Trophoblast cell (in vitro differentiated cells and primary cell): Measurements from ENCODE around the gene KDM5B.

ENCODE experiments used
- DNase-seq, 2 donors: peaks; one replicate each; pipeline ENCODE4 v3.0.0-alpha.2; 2016
- H2AFZ ChIP-seq: 2 replicates; pipeline ENCODE4 v1.6.1; 2013; ENCODE audit warnings: low read length, moderate library complexity, mild to moderate bottlenecking; ENCODE audit not compliant: insufficient read depth, poor library complexity
- H2AK5ac ChIP-seq: 2 replicates; pipeline ENCODE4 v1.6.1; 2013; ENCODE audit warnings: mild to moderate bottlenecking, low read length
- H2BK120ac ChIP-seq: 2 replicates; pipeline ENCODE4 v1.6.1; 2013; ENCODE audit warnings: low read length, mild to moderate bottlenecking, moderate library complexity; ENCODE audit not compliant: insufficient read depth, poor library complexity
- H2BK12ac ChIP-seq: 2 replicates; pipeline ENCODE4 v1.6.1; 2013; ENCODE audit warnings: mild to moderate bottlenecking, low read length, moderate library complexity
- H2BK5ac ChIP-seq: 2 replicates; pipeline ENCODE4 v1.6.1; 2013; ENCODE audit warnings: low read length, low read depth, moderate library complexity, mild to moderate bottlenecking; ENCODE audit not compliant: poor library complexity
- H3K14ac ChIP-seq: 2 replicates; pipeline ENCODE4 v1.6.1; 2013; ENCODE audit warnings: mild to moderate bottlenecking, low read length
- H3K18ac ChIP-seq: 2 replicates; pipeline ENCODE4 v1.6.1; 2013; ENCODE audit warnings: mild to moderate bottlenecking, low read length
- H3K23ac ChIP-seq: 2 replicates; pipeline ENCODE4 v1.6.1; 2013; ENCODE audit warnings: low read length
- H3K27ac ChIP-seq: 2 replicates; pipeline ENCODE4 v1.5.1; 2013; ENCODE audit warnings: low read depth, mild to moderate bottlenecking, inconsistent platforms, low read length, moderate library complexity
- H3K27me3 ChIP-seq: 2 replicates; pipeline ENCODE4 v1.6.1; 2013; ENCODE audit warnings: inconsistent platforms, mild to moderate bottlenecking, low read length, moderate library complexity; ENCODE audit not compliant: insufficient read depth
- H3K36me3 ChIP-seq, 2 experiments: 1 replicate in 1 of 2; 2 replicates in 1 of 2; pipeline ENCODE4 v1.6.1; 2013; ENCODE audit warnings: low read length in 2 of 2, mild to moderate bottlenecking in 2 of 2, moderate library complexity in 1 of 2; ENCODE audit not compliant: insufficient read depth in 2 of 2, control insufficient read depth in 1 of 2
- H3K4ac ChIP-seq: 2 replicates; pipeline ENCODE4 v1.6.1; 2013; ENCODE audit warnings: low read depth, mild to moderate bottlenecking, low read length, moderate library complexity
- H3K4me1 ChIP-seq, 2 experiments: 1 replicate in 1 of 2; 2 replicates in 1 of 2; pipeline ENCODE4 v1.6.1; 2013; ENCODE audit warnings: low read length in 2 of 2, mild to moderate bottlenecking in 2 of 2, moderate library complexity in 1 of 2; ENCODE audit not compliant: insufficient read depth in 2 of 2, control insufficient read depth in 1 of 2
- H3K4me2 ChIP-seq: 2 replicates; pipeline ENCODE4 v1.6.1; 2013; ENCODE audit warnings: inconsistent platforms, mild to moderate bottlenecking, low read length, moderate library complexity
- H3K4me3 ChIP-seq: 2 replicates; pipeline ENCODE4 v1.5.1; 2013; ENCODE audit warnings: mild to moderate bottlenecking, low read depth, low read length, inconsistent platforms
- H3K79me1 ChIP-seq: one replicate; pipeline ENCODE4 v1.6.1; 2013; ENCODE audit warnings: low read length
- H3K79me2 ChIP-seq: 2 replicates; pipeline ENCODE4 v1.6.1; 2013; ENCODE audit warnings: low read length, mild to moderate bottlenecking; ENCODE audit not compliant: control insufficient read depth, insufficient read depth, poor library complexity
- H3K9ac ChIP-seq: 2 replicates; pipeline ENCODE4 v1.6.1; 2013; ENCODE audit warnings: mild to moderate bottlenecking, low read length
- H3K9me3 ChIP-seq: 2 replicates; pipeline ENCODE4 v1.6.1; 2013; ENCODE audit warnings: low read depth, mild to moderate bottlenecking, control low read depth, inconsistent platforms, low read length; ENCODE audit not compliant: insufficient read depth
- H4K12ac ChIP-seq: 2 replicates; pipeline ENCODE4 v1.6.1; 2013; ENCODE audit warnings: low read depth, mild to moderate bottlenecking, low read length, moderate library complexity
- H4K8ac ChIP-seq: 2 replicates; pipeline ENCODE4 v1.6.1; 2013; ENCODE audit warnings: low read depth, mild to moderate bottlenecking, low read length, moderate library complexity
- H4K91ac ChIP-seq: one replicate; pipeline ENCODE4 v1.6.1; 2013; ENCODE audit warnings: low read depth, mild to moderate bottlenecking, low read length, moderate library complexity
- WGBS: extraction: QIAGEN DNeasy Blood & Tissue Kit; methylation state at CpG from one replicate; pipeline ENCODE4 v1.1.7; 2013; ENCODE audit warnings: missing lambda C conversion rate; ENCODE audit not compliant: insufficient read length, insufficient coverage; ENCODE audit errors: extremely low coverage; 5-methylcytosine and 5-hydroxymethylcytosine counted together

KDM5B gene

GRCh38 chr1:202805886-202806844 lies 2.1 kb downstream of the KDM5B start:
- H3K79me2 ChIP-seq: peaks cover 32% of the 10 kb centered on the region
- H3K9ac ChIP-seq: peak overlapping the region; percentile 99
- H2BK120ac ChIP-seq: no peak overlapping the region
- H4K91ac ChIP-seq: peak overlapping the region; percentile 99
- no peak overlapping the region for H3K18ac ChIP-seq
- no peak overlapping the region for H4K12ac ChIP-seq
- H3K36me3 ChIP-seq: no peaks in the 10 kb centered on the region
- peak overlapping the region; percentile 85 for H3K4me2 ChIP-seq
- peak overlapping the region; percentile 100 for H3K4ac ChIP-seq
- H2BK12ac ChIP-seq: no peak overlapping the region
- no peak for DNase-seq
- no peak overlapping the region for H2AK5ac ChIP-seq
- H4K8ac ChIP-seq: no peak overlapping the region
- no peak overlapping the region for H2BK5ac ChIP-seq
- H3K27me3 ChIP-seq: no peaks in the 10 kb centered on the region
- H3K27ac ChIP-seq: no peak overlapping the region
- no peak overlapping the region for H3K23ac ChIP-seq
- peaks cover 4 to 11% of the 10 kb centered on the region in 2 experiments for H3K4me1 ChIP-seq
- H3K9me3 ChIP-seq: peaks cover 2% of the 10 kb centered on the region
- no peak overlapping the region for H2AFZ ChIP-seq
- no peak overlapping the region for H3K14ac ChIP-seq
- no CpG with 5 or more reads among the region's 7 CpGs for WGBS
- peak overlapping the region; percentile 97 for H3K4me3 ChIP-seq
- peaks cover 22% of the 10 kb centered on the region for H3K79me1 ChIP-seq

- Histone ChIP-seq H3K36me3 (peaks cover 3% of the 10 kb centered on the region in 2 experiments), H3K27ac (no peak overlapping the region), H2BK120ac (no peak overlapping the region), H3K4me1 (peaks cover 2 to 10% of the 10 kb centered on the region in 2 experiments), H3K9me3 (peaks cover 2% of the 10 kb centered on the region), H3K18ac (no peak overlapping the region), H3K79me1 (peaks cover 14% of the 10 kb centered on the region), H4K12ac (no peak overlapping the region), H3K4me2 (no peak overlapping the region), H3K27me3 (no peaks in the 10 kb centered on the region), H2AK5ac (no peak overlapping the region), H3K4me3 (no peak overlapping the region), H2BK5ac (no peak overlapping the region), H3K23ac (no peak overlapping the region), H3K4ac (no peak overlapping the region), H3K14ac (no peak overlapping the region), H4K91ac (no peak overlapping the region), H3K79me2 (peaks cover 32% of the 10 kb centered on the region), H2BK12ac (no peak overlapping the region), H3K9ac (no peak overlapping the region), H2AFZ (no peak overlapping the region), H4K8ac (no peak overlapping the region)
- no CpG with 5 or more reads among the region's 4 CpGs for WGBS
- no peak for DNase-seq
Observed at GRCh38 chr1:202804126-202804525, 4.1 kb downstream of the KDM5B start.

- Histone ChIP-seq H4K91ac (no peak overlapping the region), H3K9ac (no peak overlapping the region), H4K8ac (no peak overlapping the region), H3K79me1 (peaks cover 14% of the 10 kb centered on the region), H3K4me3 (no peak overlapping the region), H2BK120ac (no peak overlapping the region), H3K36me3 (peaks cover 3 to 5% of the 10 kb centered on the region in 2 experiments), H3K18ac (no peak overlapping the region), H3K23ac (no peak overlapping the region), H2BK12ac (no peak overlapping the region), H3K14ac (no peak overlapping the region), H3K4me2 (no peak overlapping the region), H3K27me3 (no peaks in the 10 kb centered on the region), H3K4me1 (peaks cover 2 to 10% of the 10 kb centered on the region in 2 experiments), H2AK5ac (no peak overlapping the region), H2BK5ac (no peak overlapping the region), H3K79me2 (peaks cover 35% of the 10 kb centered on the region), H3K4ac (peak overlapping the region; percentile 100), H3K27ac (no peak overlapping the region), H2AFZ (no peak overlapping the region), H4K12ac (peak overlapping the region; percentile 18), H3K9me3 (peaks cover 2% of the 10 kb centered on the region)
- peak in 1 of 2 donors; percentile 63 for DNase-seq
- no CpG with 5 or more reads among the region's 15 CpGs for WGBS
Observed at GRCh38 chr1:202802998-202803932, 5.0 kb downstream of the KDM5B start.

- Histone ChIP-seq H4K8ac (no peak overlapping the region), H3K36me3 (peaks cover 4 to 5% of the 10 kb centered on the region in 2 experiments), H2BK120ac (no peak overlapping the region), H3K4ac (peak overlapping the region; percentile 83), H3K4me2 (no peak overlapping the region), H2BK5ac (no peak overlapping the region), H3K18ac (no peak overlapping the region), H3K14ac (no peak overlapping the region), H3K79me2 (peaks cover 26% of the 10 kb centered on the region), H2BK12ac (no peak overlapping the region), H3K79me1 (peaks cover 4% of the 10 kb centered on the region), H3K27me3 (no peaks in the 10 kb centered on the region), H2AK5ac (no peak overlapping the region), H3K9me3 (peaks cover 2% of the 10 kb centered on the region), H3K23ac (no peak overlapping the region), H3K27ac (no peak overlapping the region), H3K4me3 (no peak overlapping the region), H3K9ac (no peak overlapping the region), H4K91ac (no peak overlapping the region), H3K4me1 (peaks cover 2 to 10% of the 10 kb centered on the region in 2 experiments), H2AFZ (no peak overlapping the region), H4K12ac (no peak overlapping the region)
- no CpG with 5 or more reads among the region's 2 CpGs for WGBS
- no peak for DNase-seq
Observed at GRCh38 chr1:202802034-202802433, 6.2 kb downstream of the KDM5B start.
